HCT116 (cell line): ENCODE data around the gene ELANE. TPM values are rescaled to one million over a fixed set of nuclear protein-coding genes. Genes with fewer than 3 reads are reported as not detected.

Experiments
- ATAC-seq: fragments of 200-7000 bp; cut with Tn5 transposase; 2 replicates; pipeline ENCODE4 v1.9.1; 2020; ENCODE audit warnings: mild to moderate bottlenecking, moderate library complexity
- BruUV-seq: library from RNA; stranded (reverse); fragments of 400-500 nt; replicated peaks from 2 replicates; lab custom pipeline; 2021; lab: Mats Ljungman, UMichigan
- CTCF ChIA-PET: fragments of 300-600 bp; sonication (Branson Sonifier 250); formaldehyde crosslinking; loops from one replicate; lab custom pipeline; 2021; ENCODE audit warnings: antibody characterized with exemption; lab: Charles Lee
- POLR2A ChIA-PET: fragments of 300-600, 350-600 bp; sonication (Branson Sonifier 250); formaldehyde crosslinking; loops from one replicate; lab custom pipeline; 2021; ENCODE audit warnings: antibody characterized with exemption; lab: Charles Lee
- RAD21 ChIA-PET, 2 experiments: fragments of 300-600 bp; sonication (Branson Sonifier 250); formaldehyde crosslinking; loops; one replicate each; lab custom pipeline; 2023; ENCODE audit warnings: low total read pairs in 2 of 2; ENCODE audit not compliant: uncharacterized antibody in 2 of 2, unreplicated experiment in 2 of 2, low non-redundant PET in 1 of 2; lab: Charles Lee
- DNase-seq: peaks from one replicate; pipeline ENCODE4 v3.0.0-alpha.2; 2010; ENCODE audit warnings: low read depth, low spot score
- H2AFZ ChIP-seq: fragments of 200-600 bp; shearing (Covaris generic), sonication (generic); 2 replicates; pipeline ENCODE4 v1.6.1; 2017; ENCODE audit warnings: low read depth, mixed run types, mixed read lengths, antibody characterized with exemption, low read length; ENCODE audit not compliant: poor library complexity, severe bottlenecking
- H3K27ac ChIP-seq: 2 replicates; pipeline ENCODE4 v1.5.1; 2012; ENCODE audit warnings: low read depth, low read length
- H3K27me3 ChIP-seq: fragments of 200-600 bp; sonication (generic); 2 replicates; pipeline ENCODE4 v1.6.1; 2016; ENCODE audit warnings: mixed run types, low read length, mixed read lengths; ENCODE audit not compliant: insufficient read depth
- H3K36me3 ChIP-seq, 2 experiments: fragments of 200-500 bp in 1 of 2; fragments of 200-600 bp in 1 of 2; sonication (Bioruptor generic) in 1 of 2; sonication (generic) in 1 of 2; 2 replicates each; pipeline versions ENCODE4 v1.5.1 to v1.6.1; 2014 to 2016; ENCODE audit warnings: low read length in 2 of 2, inconsistent platforms in 1 of 2, mixed read lengths in 1 of 2, mixed run types in 1 of 2; ENCODE audit not compliant: insufficient read depth in 2 of 2, control insufficient read depth in 1 of 2
- H3K4me1 ChIP-seq, 2 experiments: fragments of 200-600 bp in 1 of 2; sonication (generic) in 1 of 2; 2 replicates each; pipeline versions ENCODE4 v1.5.1 to v1.6.1; 2012 to 2017; ENCODE audit warnings: low read length in 2 of 2, inconsistent platforms in 1 of 2, mild to moderate bottlenecking in 1 of 2, mixed read lengths in 1 of 2, mixed run types in 1 of 2, moderate library complexity in 1 of 2; ENCODE audit not compliant: insufficient read depth in 2 of 2, control insufficient read depth in 1 of 2
- H3K4me2 ChIP-seq: fragments of 200-600 bp; sonication (generic); 2 replicates; pipeline ENCODE4 v1.6.1; 2017; ENCODE audit warnings: mixed run types, low read length, mixed read lengths
- H3K4me3 ChIP-seq, 2 experiments: fragments of 200-600 bp in 1 of 2; sonication (generic) in 1 of 2; replicated peaks in 1 of 2; 2 replicates each; pipeline ENCODE4 v1.5.1; 2011 to 2016; ENCODE audit warnings: low read length in 2 of 2, control low read depth in 1 of 2, low read depth in 1 of 2, mild to moderate bottlenecking in 1 of 2, mixed read lengths in 1 of 2, mixed run types in 1 of 2
- H3K79me2 ChIP-seq: fragments of 200-600 bp; sonication (generic); 2 replicates; pipeline ENCODE4 v1.6.1; 2017; ENCODE audit warnings: mild to moderate bottlenecking, mixed run types, low read length, moderate library complexity, mixed read lengths; ENCODE audit not compliant: insufficient read depth
- H3K9ac ChIP-seq: fragments of 200-600 bp; sonication (generic); 2 replicates; pipeline ENCODE4 v1.6.1; 2016; ENCODE audit warnings: low read length, mixed read lengths
- H3K9me2 ChIP-seq: fragments of 200-600 bp; sonication (generic), shearing (Covaris generic); 2 replicates; pipeline ENCODE4 v1.6.1; 2017; ENCODE audit warnings: mixed run types, mild to moderate bottlenecking, moderate library complexity; ENCODE audit not compliant: insufficient read depth
- H3K9me3 ChIP-seq, 2 experiments: fragments of 200-500 bp in 1 of 2; fragments of 200-600 bp in 1 of 2; sonication (Bioruptor generic) in 1 of 2; sonication (generic) in 1 of 2; 2 replicates each; pipeline ENCODE4 v1.6.1; 2014 to 2017; ENCODE audit warnings: low read length in 2 of 2, mixed read lengths in 2 of 2, inconsistent platforms in 1 of 2, low read depth in 1 of 2, mild to moderate bottlenecking in 1 of 2, mixed run types in 1 of 2, moderate library complexity in 1 of 2; ENCODE audit not compliant: control insufficient read depth in 1 of 2, insufficient read depth in 1 of 2
- H4K20me1 ChIP-seq: fragments of 200-600 bp; sonication (generic), shearing (Covaris generic); 2 replicates; pipeline ENCODE4 v1.6.1; 2017; ENCODE audit warnings: mixed run types, mild to moderate bottlenecking, moderate library complexity; ENCODE audit not compliant: insufficient read depth
- CBX3 ChIP-seq: IDR thresholded peaks from 2 replicates; pipeline ENCODE4 v1.6.1; 2012; ENCODE audit warnings: low read depth
- CEBPB ChIP-seq: IDR thresholded peaks from 2 replicates; pipeline ENCODE4 v1.6.1; 2012; ENCODE audit warnings: low read depth
- EGR1 ChIP-seq: IDR thresholded peaks from 2 replicates; pipeline ENCODE4 v1.6.1; 2012; ENCODE audit warnings: low read depth
- ELF1 ChIP-seq: IDR thresholded peaks from 2 replicates; pipeline ENCODE4 v1.6.1; 2012; ENCODE audit warnings: low read depth, borderline replicate concordance
- EZH2 ChIP-seq: fragments of 200-600 bp; sonication (generic); IDR thresholded peaks from 2 replicates; pipeline ENCODE4 v1.6.1; 2017; ENCODE audit warnings: antibody characterized with exemption, mixed run types
- EZH2phosphoT487 ChIP-seq: fragments of 200-600 bp; IDR thresholded peaks from 2 replicates; pipeline ENCODE4 v1.6.1; 2018; ENCODE audit warnings: antibody characterized with exemption, borderline replicate concordance
- JUND ChIP-seq: IDR thresholded peaks from 2 replicates; pipeline ENCODE4 v1.6.1; 2012
- POLR2A ChIP-seq: IDR thresholded peaks from 2 replicates; pipeline ENCODE4 v1.7.0; 2011; ENCODE audit warnings: borderline replicate concordance; ENCODE audit not compliant: insufficient read depth, insufficient read length; ENCODE audit errors: extremely low read depth
- POLR2AphosphoS5 ChIP-seq: IDR thresholded peaks from 2 replicates; pipeline ENCODE4 v1.6.1; 2011; ENCODE audit warnings: mild to moderate bottlenecking, low read depth, low read length, moderate library complexity
- RAD21 ChIP-seq: IDR thresholded peaks from 2 replicates; pipeline ENCODE4 v1.6.1; 2012; ENCODE audit warnings: low read depth, mild to moderate bottlenecking
- SIN3A ChIP-seq: IDR thresholded peaks from 2 replicates; pipeline ENCODE4 v1.6.1; 2012; ENCODE audit warnings: low read depth
- SP1 ChIP-seq: IDR thresholded peaks from 2 replicates; pipeline ENCODE4 v1.6.1; 2012; ENCODE audit warnings: low read depth
- SRF ChIP-seq: IDR thresholded peaks from 2 replicates; pipeline ENCODE4 v1.6.1; 2012; ENCODE audit warnings: low read depth
- TCF7L2 ChIP-seq: IDR thresholded peaks from 2 replicates; pipeline ENCODE4 v1.7.0; 2011; ENCODE audit warnings: borderline replicate concordance, inconsistent platforms; ENCODE audit not compliant: insufficient read depth, insufficient read length; ENCODE audit errors: extremely low read depth
- YY1 ChIP-seq: IDR thresholded peaks from 2 replicates; pipeline ENCODE4 v1.6.1; 2011; ENCODE audit warnings: low read length, low read depth, moderate library complexity, mild to moderate bottlenecking; ENCODE audit not compliant: insufficient replicate concordance; ENCODE audit errors: extremely low read depth
- ZNF274 ChIP-seq: fragments of 200-500 bp; sonication (Bioruptor generic); IDR thresholded peaks from 2 replicates; pipeline ENCODE4 v1.6.1; 2014; ENCODE audit warnings: mild to moderate bottlenecking, low read depth, low read length, inconsistent platforms
- intact Hi-C: fragments of 100-400 bp; cut with micrococcal nuclease; formaldehyde crosslinking; loops from 2 replicates; pipeline ENCODE4 v1.10.0; 2022
- total RNA-seq: library from RNA; stranded (reverse); gene quantifications from one replicate; pipeline ENCODE4 v1.2.1, GENCODE V29; 2021; ENCODE audit not compliant: unreplicated experiment
- TF ChIP-seq, protein P1 (sequence below), 3 experiments: fragments of 200-600 bp in 1 of 3; sonication (generic) in 1 of 3; IDR thresholded peaks in 2 of 3; conservative IDR thresholded peaks in 1 of 3; 2 replicates each; pipeline ENCODE4 v1.5.1; 2012 to 2017; ENCODE audit warnings: low read depth in 2 of 3, low read length in 2 of 3, antibody characterized with exemption in 1 of 3, borderline replicate concordance in 1 of 3, control low read depth in 1 of 3, mild to moderate bottlenecking in 1 of 3, mixed read lengths in 1 of 3, mixed run types in 1 of 3, moderate library complexity in 1 of 3; ENCODE audit not compliant: insufficient read depth in 1 of 3
- TF ChIP-seq, protein P2 (sequence below): IDR thresholded peaks from 2 replicates; pipeline ENCODE4 v1.6.1; 2011; ENCODE audit warnings: mild to moderate bottlenecking, low read length, moderate library complexity; ENCODE audit not compliant: insufficient replicate concordance; ENCODE audit errors: extremely low read depth
- TF ChIP-seq, protein P3 (sequence below): IDR thresholded peaks from 2 replicates; pipeline ENCODE4 v1.6.1; 2012; ENCODE audit warnings: low read depth

Gene ELANE
- total RNA-seq, 1 experiment from 2014 or later, result not detected

DNA sequence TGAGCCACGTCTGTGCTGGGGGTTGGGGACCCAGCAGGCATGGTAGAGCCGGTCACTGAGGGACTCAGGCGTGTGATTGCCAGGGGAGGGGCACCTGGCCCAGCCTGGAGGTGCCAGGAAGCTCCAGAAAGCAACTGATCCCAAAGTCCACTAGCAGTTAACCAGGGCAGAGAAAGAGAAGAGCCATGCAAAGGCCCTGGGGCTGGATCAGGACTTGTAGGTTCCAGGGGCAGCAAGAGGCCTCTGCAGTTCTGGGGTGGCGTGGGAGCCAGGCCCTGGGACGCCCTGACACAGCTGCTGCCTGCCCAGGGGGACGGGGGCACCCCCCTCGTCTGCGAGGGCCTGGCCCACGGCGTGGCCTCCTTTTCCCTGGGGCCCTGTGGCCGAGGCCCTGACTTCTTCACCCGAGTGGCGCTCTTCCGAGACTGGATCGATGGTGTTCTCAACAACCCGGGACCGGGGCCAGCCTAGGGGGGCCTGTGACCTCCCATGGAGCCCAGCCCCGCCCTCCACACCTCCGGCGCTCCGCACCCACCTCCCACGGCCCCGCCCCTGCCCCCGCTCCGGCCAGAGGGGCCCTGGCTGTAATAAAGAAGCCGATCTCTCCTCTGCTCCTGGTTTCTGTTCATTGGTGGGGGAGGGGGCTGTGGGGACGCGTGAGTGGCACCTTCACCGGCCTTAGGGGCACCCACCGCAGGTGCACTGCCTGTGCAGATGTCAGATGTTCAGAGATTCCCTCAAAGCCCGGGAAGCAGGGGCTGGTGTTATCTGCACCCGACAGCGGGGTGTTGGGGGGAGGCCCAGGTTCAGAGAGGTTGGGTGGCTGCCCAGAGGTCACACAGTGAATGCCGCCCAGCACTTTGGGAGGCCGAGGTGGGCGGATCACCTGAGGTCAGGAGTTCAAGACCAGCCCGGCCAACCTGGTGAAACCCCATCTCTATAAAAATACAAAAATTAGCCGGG lies 20.4 kb upstream of the ELANE start:
- ATAC-seq (no peak), DNase-seq (no peak)
- POLR2A ChIA-PET, result no interaction called here
- H3K9me2 ChIP-seq, result no peaks in the 10 kb centered on the region
- no peak overlapping the region for H2AFZ ChIP-seq
- H3K4me3 ChIP-seq, result no peak overlapping the region
- peaks cover 0 to 4% of the 10 kb centered on the region in 2 experiments; a peak in 3 of 4 replicates for H3K4me1 ChIP-seq
- no peaks in the 10 kb centered on the region for H4K20me1 ChIP-seq
- H3K9me3 ChIP-seq, result no peaks in the 10 kb centered on the region
- H3K36me3 ChIP-seq, result no peaks in the 10 kb centered on the region
- intact Hi-C loops, result no loop called here
- H3K9ac ChIP-seq, result no peak overlapping the region
- RAD21 ChIA-PET, result no interaction called here
- H3K27ac ChIP-seq, result no peak overlapping the region
- BruUV-seq, result no TSS peak
- H3K79me2 ChIP-seq, result no peaks in the 10 kb centered on the region
- H3K4me2 ChIP-seq, result no peak overlapping the region
- CTCF ChIA-PET, result no interaction called here
- no peaks in the 10 kb centered on the region for H3K27me3 ChIP-seq
- TF ChIP-seq RAD21 (no peak), POLR2AphosphoS5 (no peak), TCF7L2 (no peak), ZNF274 (no peak), SIN3A (no peak), CEBPB (no peak), SRF (no peak), EZH2 (no peak), POLR2A (no peak), SP1 (no peak), ELF1 (no peak), CBX3 (no peak), JUND (no peak), EGR1 (no peak), YY1 (no peak), EZH2phosphoT487 (no peak)
- TF ChIP-seq, protein P1, sequence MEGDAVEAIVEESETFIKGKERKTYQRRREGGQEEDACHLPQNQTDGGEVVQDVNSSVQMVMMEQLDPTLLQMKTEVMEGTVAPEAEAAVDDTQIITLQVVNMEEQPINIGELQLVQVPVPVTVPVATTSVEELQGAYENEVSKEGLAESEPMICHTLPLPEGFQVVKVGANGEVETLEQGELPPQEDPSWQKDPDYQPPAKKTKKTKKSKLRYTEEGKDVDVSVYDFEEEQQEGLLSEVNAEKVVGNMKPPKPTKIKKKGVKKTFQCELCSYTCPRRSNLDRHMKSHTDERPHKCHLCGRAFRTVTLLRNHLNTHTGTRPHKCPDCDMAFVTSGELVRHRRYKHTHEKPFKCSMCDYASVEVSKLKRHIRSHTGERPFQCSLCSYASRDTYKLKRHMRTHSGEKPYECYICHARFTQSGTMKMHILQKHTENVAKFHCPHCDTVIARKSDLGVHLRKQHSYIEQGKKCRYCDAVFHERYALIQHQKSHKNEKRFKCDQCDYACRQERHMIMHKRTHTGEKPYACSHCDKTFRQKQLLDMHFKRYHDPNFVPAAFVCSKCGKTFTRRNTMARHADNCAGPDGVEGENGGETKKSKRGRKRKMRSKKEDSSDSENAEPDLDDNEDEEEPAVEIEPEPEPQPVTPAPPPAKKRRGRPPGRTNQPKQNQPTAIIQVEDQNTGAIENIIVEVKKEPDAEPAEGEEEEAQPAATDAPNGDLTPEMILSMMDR (IDR thresholded peaks at IDR 0.05 in 2 of 3, conservative IDR thresholded peaks at IDR 0.05 in 1 of 3; ENCODE audit: borderline replicate concordance in 1 of 3, insufficient read depth in 1 of 3, low read depth in 2 of 3, low read length in 2 of 3), result no peak
- TF ChIP-seq, protein P2, sequence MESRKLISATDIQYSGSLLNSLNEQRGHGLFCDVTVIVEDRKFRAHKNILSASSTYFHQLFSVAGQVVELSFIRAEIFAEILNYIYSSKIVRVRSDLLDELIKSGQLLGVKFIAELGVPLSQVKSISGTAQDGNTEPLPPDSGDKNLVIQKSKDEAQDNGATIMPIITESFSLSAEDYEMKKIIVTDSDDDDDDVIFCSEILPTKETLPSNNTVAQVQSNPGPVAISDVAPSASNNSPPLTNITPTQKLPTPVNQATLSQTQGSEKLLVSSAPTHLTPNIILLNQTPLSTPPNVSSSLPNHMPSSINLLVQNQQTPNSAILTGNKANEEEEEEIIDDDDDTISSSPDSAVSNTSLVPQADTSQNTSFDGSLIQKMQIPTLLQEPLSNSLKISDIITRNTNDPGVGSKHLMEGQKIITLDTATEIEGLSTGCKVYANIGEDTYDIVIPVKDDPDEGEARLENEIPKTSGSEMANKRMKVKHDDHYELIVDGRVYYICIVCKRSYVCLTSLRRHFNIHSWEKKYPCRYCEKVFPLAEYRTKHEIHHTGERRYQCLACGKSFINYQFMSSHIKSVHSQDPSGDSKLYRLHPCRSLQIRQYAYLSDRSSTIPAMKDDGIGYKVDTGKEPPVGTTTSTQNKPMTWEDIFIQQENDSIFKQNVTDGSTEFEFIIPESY, result no peak
- TF ChIP-seq, protein P3, sequence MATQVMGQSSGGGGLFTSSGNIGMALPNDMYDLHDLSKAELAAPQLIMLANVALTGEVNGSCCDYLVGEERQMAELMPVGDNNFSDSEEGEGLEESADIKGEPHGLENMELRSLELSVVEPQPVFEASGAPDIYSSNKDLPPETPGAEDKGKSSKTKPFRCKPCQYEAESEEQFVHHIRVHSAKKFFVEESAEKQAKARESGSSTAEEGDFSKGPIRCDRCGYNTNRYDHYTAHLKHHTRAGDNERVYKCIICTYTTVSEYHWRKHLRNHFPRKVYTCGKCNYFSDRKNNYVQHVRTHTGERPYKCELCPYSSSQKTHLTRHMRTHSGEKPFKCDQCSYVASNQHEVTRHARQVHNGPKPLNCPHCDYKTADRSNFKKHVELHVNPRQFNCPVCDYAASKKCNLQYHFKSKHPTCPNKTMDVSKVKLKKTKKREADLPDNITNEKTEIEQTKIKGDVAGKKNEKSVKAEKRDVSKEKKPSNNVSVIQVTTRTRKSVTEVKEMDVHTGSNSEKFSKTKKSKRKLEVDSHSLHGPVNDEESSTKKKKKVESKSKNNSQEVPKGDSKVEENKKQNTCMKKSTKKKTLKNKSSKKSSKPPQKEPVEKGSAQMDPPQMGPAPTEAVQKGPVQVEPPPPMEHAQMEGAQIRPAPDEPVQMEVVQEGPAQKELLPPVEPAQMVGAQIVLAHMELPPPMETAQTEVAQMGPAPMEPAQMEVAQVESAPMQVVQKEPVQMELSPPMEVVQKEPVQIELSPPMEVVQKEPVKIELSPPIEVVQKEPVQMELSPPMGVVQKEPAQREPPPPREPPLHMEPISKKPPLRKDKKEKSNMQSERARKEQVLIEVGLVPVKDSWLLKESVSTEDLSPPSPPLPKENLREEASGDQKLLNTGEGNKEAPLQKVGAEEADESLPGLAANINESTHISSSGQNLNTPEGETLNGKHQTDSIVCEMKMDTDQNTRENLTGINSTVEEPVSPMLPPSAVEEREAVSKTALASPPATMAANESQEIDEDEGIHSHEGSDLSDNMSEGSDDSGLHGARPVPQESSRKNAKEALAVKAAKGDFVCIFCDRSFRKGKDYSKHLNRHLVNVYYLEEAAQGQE, result no peak
